ENCODE measurements around the gene BLVRA. TPM values are rescaled to one million over a fixed set of nuclear protein-coding genes. Genes with fewer than 3 reads are reported as not detected.

BLVRA gene
- total RNA-seq, 1 experiment from 2014 or later: 29.7 TPM

GRCh38 chr7:43729214-43729923 lies 29.1 kb upstream of the BLVRA start, which contains the start of gene COA1:
COA1 (minus strand) TSS chr7:43729523; CDS start chr7:43648614, 80,909 bp downstream.
- Histone ChIP-seq H3K4me2 (ENCODE audit: low read length) (peak within 1 kb of the TSS; percentile 90), H3K4me1 (ENCODE audit: control insufficient read depth in 1 of 2, insufficient read depth in 2 of 2, low read length in 2 of 2) (peaks cover 5 to 11% of the 10 kb centered on the region in 2 experiments; a peak in 3 of 4 replicates), H3K4me3 (replicated peaks in 1 of 2; ENCODE audit: low read depth in 1 of 2, low read length in 2 of 2) (peak within 1 kb of the TSS; percentile 81 to 97), H2AFZ (ENCODE audit: low read depth, low read length, poor library complexity, severe bottlenecking) (peak within 1 kb of the TSS; percentile 78), H3K36me3 (ENCODE audit: control insufficient read depth in 1 of 2, insufficient read depth in 2 of 2, low read length in 2 of 2) (no peaks in the 10 kb centered on the region), H4K20me1 (ENCODE audit: insufficient read depth) (peaks cover 10% of the 10 kb centered on the region; the same call in 1 of the 2 replicates), H3K9me2 (ENCODE audit: insufficient read depth) (no peaks in the 10 kb centered on the region), H3K9me3 (ENCODE audit: control insufficient read depth in 1 of 2, insufficient read depth in 1 of 2, low read depth in 1 of 2, low read length in 2 of 2) (no peaks in the 10 kb centered on the region), H3K9ac (ENCODE audit: low read length) (peak within 1 kb of the TSS; percentile 94), H3K27ac (ENCODE audit: low read depth, low read length) (peak within 1 kb of the TSS; percentile 67), H3K27me3 (ENCODE audit: insufficient read depth, low read length) (no peaks in the 10 kb centered on the region), H3K79me2 (ENCODE audit: insufficient read depth, low read length) (peaks cover 55% of the 10 kb centered on the region)
- peak; percentile 90 for DNase-seq (ENCODE audit: low read depth, low spot score)
- peak; percentile 96 for ATAC-seq
- ChIA-PET POLR2A (interaction anchor here (0.7 to 2.1 kb wide), 6 partner anchors 17 to 241 kb away, joined by 3 to 11 read pairs (median 4); partner anchors contain the start of genes BLVRA and STK17A), CTCF (interaction anchor here (0.7 to 1.8 kb wide), 2 partner anchors 147 to 836 kb away, joined by 3 to 9 read pairs; partner anchors contain the start of gene STK17A), RAD21 (ENCODE audit: low non-redundant PET in 1 of 2, low total read pairs in 2 of 2, uncharacterized antibody in 2 of 2, unreplicated experiment in 2 of 2) (interaction anchor here in 1 of 2 experiments (0.7 to 1.0 kb wide), 2 partner anchors 29 to 147 kb away, joined by 3 to 5 read pairs; partner anchors contain the start of gene BLVRA)
- no TSS peak for BruUV-seq (replicated peaks)
- TF ChIP-seq, protein P1, sequence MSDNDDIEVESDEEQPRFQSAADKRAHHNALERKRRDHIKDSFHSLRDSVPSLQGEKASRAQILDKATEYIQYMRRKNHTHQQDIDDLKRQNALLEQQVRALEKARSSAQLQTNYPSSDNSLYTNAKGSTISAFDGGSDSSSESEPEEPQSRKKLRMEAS (IDR thresholded peaks at IDR 0.05): peak; percentile 85
- TF ChIP-seq SP1 (IDR thresholded peaks at IDR 0.05; ENCODE audit: low read depth) (peak; percentile 34; the same call in 1 of the 2 replicates), RAD21 (IDR thresholded peaks at IDR 0.05; ENCODE audit: low read depth) (peak; percentile 25; the same call in 1 of the 2 replicates), POLR2AphosphoS5 (IDR thresholded peaks at IDR 0.05; ENCODE audit: low read depth, low read length) (peak; percentile 98), POLR2A (IDR thresholded peaks at IDR 0.05; ENCODE audit: borderline replicate concordance, extremely low read depth, insufficient read depth, insufficient read length) (peak; percentile 86), CEBPB (IDR thresholded peaks at IDR 0.05; ENCODE audit: low read depth) (no peak), JUND (IDR thresholded peaks at IDR 0.05) (peak; percentile 58; the same call in 1 of the 2 replicates), EZH2phosphoT487 (IDR thresholded peaks at IDR 0.05; ENCODE audit: borderline replicate concordance) (no peak), CBX3 (IDR thresholded peaks at IDR 0.05; ENCODE audit: low read depth) (peak; percentile 82; the same call in 1 of the 2 replicates), YY1 (IDR thresholded peaks at IDR 0.05; ENCODE audit: extremely low read depth, insufficient replicate concordance, low read depth, low read length) (no peak), TCF7L2 (IDR thresholded peaks at IDR 0.05; ENCODE audit: borderline replicate concordance, extremely low read depth, insufficient read depth, insufficient read length) (peak; percentile 40), ELF1 (IDR thresholded peaks at IDR 0.05; ENCODE audit: borderline replicate concordance, low read depth) (peak; percentile 17; the same call in 1 of the 2 replicates), SIN3A (IDR thresholded peaks at IDR 0.05; ENCODE audit: low read depth) (peak; percentile 91), ATF3 (IDR thresholded peaks at IDR 0.05) (no peak), ZFX (IDR thresholded peaks at IDR 0.05) (peak; percentile 59; the same call in 1 of the 2 replicates)
- TF ChIP-seq, protein P2, sequence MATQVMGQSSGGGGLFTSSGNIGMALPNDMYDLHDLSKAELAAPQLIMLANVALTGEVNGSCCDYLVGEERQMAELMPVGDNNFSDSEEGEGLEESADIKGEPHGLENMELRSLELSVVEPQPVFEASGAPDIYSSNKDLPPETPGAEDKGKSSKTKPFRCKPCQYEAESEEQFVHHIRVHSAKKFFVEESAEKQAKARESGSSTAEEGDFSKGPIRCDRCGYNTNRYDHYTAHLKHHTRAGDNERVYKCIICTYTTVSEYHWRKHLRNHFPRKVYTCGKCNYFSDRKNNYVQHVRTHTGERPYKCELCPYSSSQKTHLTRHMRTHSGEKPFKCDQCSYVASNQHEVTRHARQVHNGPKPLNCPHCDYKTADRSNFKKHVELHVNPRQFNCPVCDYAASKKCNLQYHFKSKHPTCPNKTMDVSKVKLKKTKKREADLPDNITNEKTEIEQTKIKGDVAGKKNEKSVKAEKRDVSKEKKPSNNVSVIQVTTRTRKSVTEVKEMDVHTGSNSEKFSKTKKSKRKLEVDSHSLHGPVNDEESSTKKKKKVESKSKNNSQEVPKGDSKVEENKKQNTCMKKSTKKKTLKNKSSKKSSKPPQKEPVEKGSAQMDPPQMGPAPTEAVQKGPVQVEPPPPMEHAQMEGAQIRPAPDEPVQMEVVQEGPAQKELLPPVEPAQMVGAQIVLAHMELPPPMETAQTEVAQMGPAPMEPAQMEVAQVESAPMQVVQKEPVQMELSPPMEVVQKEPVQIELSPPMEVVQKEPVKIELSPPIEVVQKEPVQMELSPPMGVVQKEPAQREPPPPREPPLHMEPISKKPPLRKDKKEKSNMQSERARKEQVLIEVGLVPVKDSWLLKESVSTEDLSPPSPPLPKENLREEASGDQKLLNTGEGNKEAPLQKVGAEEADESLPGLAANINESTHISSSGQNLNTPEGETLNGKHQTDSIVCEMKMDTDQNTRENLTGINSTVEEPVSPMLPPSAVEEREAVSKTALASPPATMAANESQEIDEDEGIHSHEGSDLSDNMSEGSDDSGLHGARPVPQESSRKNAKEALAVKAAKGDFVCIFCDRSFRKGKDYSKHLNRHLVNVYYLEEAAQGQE (IDR thresholded peaks at IDR 0.05; ENCODE audit: low read depth): no peak
- intact Hi-C loops (cut with micrococcal nuclease): loop anchor here (1.0 to 10.0 kb wide), 3 partner anchors 81 to 795 kb away; partner anchors contain the start of genes MRPL32 and PSMA2

All from HCT116 (cell line).